ENCODE data around the gene PRKN.
"Not testable (repeated sequence)": the region's sequence is repeated elsewhere in the genome, so short reads cannot be mapped to it uniquely, and the experiment has no call there.

PRKN gene

GRCh38 chr6:161360520-161360919 is 1367.0 kb downstream of the PRKN start:
- DNase-seq = no peak

- no peak for DNase-seq
Observed at GRCh38 chr6:161359618-161359945, 1368.0 kb downstream of the PRKN start.

- DNase-seq = no peak
Observed at GRCh38 chr6:161356167-161356854, 1371.3 kb downstream of the PRKN start.

- DNase-seq = no peak
Observed at GRCh38 chr6:161355696-161356095, 1371.9 kb downstream of the PRKN start.

- DNase-seq = no peak
Observed at GRCh38 chr6:161354956-161355355, 1372.6 kb downstream of the PRKN start.

- no peak for DNase-seq
Observed at GRCh38 chr6:161354276-161354840, 1373.2 kb downstream of the PRKN start.

- DNase-seq = no peak
Observed at GRCh38 chr6:161353208-161353613, 1374.4 kb downstream of the PRKN start.

GRCh38 chr6:161351858-161352257 is 1375.7 kb downstream of the PRKN start:
- no peak for DNase-seq

GRCh38 chr6:161349886-161350285 is 1377.7 kb downstream of the PRKN start:
- no peak for DNase-seq

- DNase-seq = no peak
Observed at GRCh38 chr6:161348628-161348994, 1379.0 kb downstream of the PRKN start.

- DNase-seq = no peak
Observed at GRCh38 chr6:161347988-161348627, 1379.5 kb downstream of the PRKN start.

- no peak for DNase-seq
Observed at GRCh38 chr6:161347125-161347524, 1380.4 kb downstream of the PRKN start.

- no peak for DNase-seq
Observed at GRCh38 chr6:161346717-161347116, 1380.8 kb downstream of the PRKN start.

GRCh38 chr6:161344626-161345025 is 1382.9 kb downstream of the PRKN start:
- no peak for DNase-seq

GRCh38 chr6:161342039-161342438 is 1385.5 kb downstream of the PRKN start:
- DNase-seq = no peak

GRCh38 chr6:161341638-161342037 is 1385.9 kb downstream of the PRKN start:
- DNase-seq = no peak

GRCh38 chr6:161338015-161338414 is 1389.6 kb downstream of the PRKN start:
- no peak for DNase-seq

- no peak for DNase-seq
Observed at GRCh38 chr6:161336479-161336878, 1391.1 kb downstream of the PRKN start.

GRCh38 chr6:161333410-161333809 is 1394.2 kb downstream of the PRKN start:
- DNase-seq = no peak

GRCh38 chr6:161331402-161332081 is 1396.0 kb downstream of the PRKN start:
- DNase-seq = not testable (repeated sequence)

GRCh38 chr6:161327360-161327953 is 1400.1 kb downstream of the PRKN start:
- no peak for DNase-seq

GRCh38 chr6:161319231-161319630 is 1408.3 kb downstream of the PRKN start:
- DNase-seq = no peak

- peak; percentile 28 to 56 for DNase-seq
Observed at GRCh38 chr6:161318456-161318855, 1409.1 kb downstream of the PRKN start.

- no peak for DNase-seq
Observed at GRCh38 chr6:161316531-161316930, 1411.0 kb downstream of the PRKN start.

Data from NCI-H2081 (cell line).